ENCODE measurements around the gene GPHN. TPM values are rescaled to one million over a fixed set of nuclear protein-coding genes. Genes with fewer than 3 reads are reported as not detected.

GPHN gene
- total RNA-seq, 1 experiment from 2014 or later, result 4.1 TPM

- no peak overlapping the region for H3K4me3 ChIP-seq (ENCODE audit: low read length)
- H3K27me3 ChIP-seq (ENCODE audit: low read length), result no peaks in the 10 kb centered on the region
- H3K4me2 ChIP-seq (ENCODE audit: low read depth, low read length, poor library complexity, severe bottlenecking), result no peak overlapping the region
Observed at GRCh38 chr14:66735853-66736252, 227.9 kb downstream of the GPHN start.

DNA sequence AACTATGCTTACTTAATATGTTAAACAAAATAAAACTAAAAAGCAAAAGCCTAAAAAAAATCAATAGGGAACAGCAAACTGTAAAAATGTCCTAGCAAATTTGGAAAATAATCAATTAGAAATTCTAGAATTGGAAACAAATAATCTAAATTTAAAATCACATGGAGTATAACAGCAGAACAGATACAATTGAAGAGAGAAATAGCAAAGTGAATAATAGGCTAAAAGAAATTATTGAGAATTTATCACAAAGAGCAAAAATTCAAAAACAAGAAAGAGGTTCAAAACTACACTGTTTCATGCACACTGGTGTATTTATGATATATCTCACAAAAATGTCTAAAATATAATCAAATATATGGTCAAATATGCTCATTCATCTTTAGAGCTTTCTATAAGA is 231.9 kb downstream of the GPHN start:
- no peaks in the 10 kb centered on the region; the same call in 1 of the 2 replicates for H3K9me2 ChIP-seq (replicated peaks; ENCODE audit: insufficient read depth, low read length)
- H3K27me3 ChIP-seq (ENCODE audit: low read length), result no peaks in the 10 kb centered on the region

More at GRCh38 chr14:66735853-66736252, 227.9 kb downstream of the GPHN start:
- peaks cover 12% of the 10 kb centered on the region for H3K9me3 ChIP-seq (ENCODE audit: low read length)
- H3K9ac ChIP-seq (ENCODE audit: low read length), result no peak overlapping the region
- H4K20me1 ChIP-seq (ENCODE audit: insufficient read depth, low read depth, low read length), result no peaks in the 10 kb centered on the region
- H3K36me3 ChIP-seq (ENCODE audit: insufficient read depth, low read length), result no peaks in the 10 kb centered on the region
- no peak for DNase-seq
- H3K4me1 ChIP-seq (ENCODE audit: low read length), result no peaks in the 10 kb centered on the region
- H3K9me2 ChIP-seq (replicated peaks; ENCODE audit: insufficient read depth, low read length), result no peaks in the 10 kb centered on the region; the same call in 1 of the 2 replicates
- no peak overlapping the region for H2AFZ ChIP-seq (ENCODE audit: low read length)
- H3K79me2 ChIP-seq (ENCODE audit: low read length), result no peaks in the 10 kb centered on the region
- H3K27ac ChIP-seq (ENCODE audit: low read length), result no peak overlapping the region

GRCh38 chr14:66745078-66745477 is 237.1 kb downstream of the GPHN start:
- no peak overlapping the region for H3K27ac ChIP-seq (ENCODE audit: low read length)
- no peak overlapping the region for H3K4me2 ChIP-seq (ENCODE audit: low read depth, low read length, poor library complexity, severe bottlenecking)
- H3K4me3 ChIP-seq (ENCODE audit: low read length), result no peak overlapping the region
- no peaks in the 10 kb centered on the region for H4K20me1 ChIP-seq (ENCODE audit: insufficient read depth, low read depth, low read length)
- no peaks in the 10 kb centered on the region; the same call in 1 of the 2 replicates for H3K9me2 ChIP-seq (replicated peaks; ENCODE audit: insufficient read depth, low read length)
- no peaks in the 10 kb centered on the region for H3K9me3 ChIP-seq (ENCODE audit: low read length)
- no peak for DNase-seq
- H3K27me3 ChIP-seq (ENCODE audit: low read length), result peaks cover under 1% of the 10 kb centered on the region; the same call in 1 of the 2 replicates
- H2AFZ ChIP-seq (ENCODE audit: low read length), result no peak overlapping the region
- H3K79me2 ChIP-seq (ENCODE audit: low read length), result no peaks in the 10 kb centered on the region
- H3K4me1 ChIP-seq (ENCODE audit: low read length), result no peaks in the 10 kb centered on the region
- no peak overlapping the region for H3K9ac ChIP-seq (ENCODE audit: low read length)
- H3K36me3 ChIP-seq (ENCODE audit: insufficient read depth, low read length), result no peaks in the 10 kb centered on the region

More for the DNA sequence above, 231.9 kb downstream of the GPHN start:
- Histone ChIP-seq H4K20me1 (ENCODE audit: insufficient read depth, low read depth, low read length) (no peaks in the 10 kb centered on the region), H3K4me3 (ENCODE audit: low read length) (no peak overlapping the region), H3K9me3 (ENCODE audit: low read length) (peaks cover 4% of the 10 kb centered on the region; the same call in 1 of the 2 replicates), H2AFZ (ENCODE audit: low read length) (no peak overlapping the region), H3K4me2 (ENCODE audit: low read depth, low read length, poor library complexity, severe bottlenecking) (no peak overlapping the region), H3K9ac (ENCODE audit: low read length) (no peak overlapping the region), H3K27ac (ENCODE audit: low read length) (no peak overlapping the region), H3K4me1 (ENCODE audit: low read length) (no peaks in the 10 kb centered on the region), H3K79me2 (ENCODE audit: low read length) (no peaks in the 10 kb centered on the region), H3K36me3 (ENCODE audit: insufficient read depth, low read length) (no peaks in the 10 kb centered on the region)
- no peak for DNase-seq

DNA sequence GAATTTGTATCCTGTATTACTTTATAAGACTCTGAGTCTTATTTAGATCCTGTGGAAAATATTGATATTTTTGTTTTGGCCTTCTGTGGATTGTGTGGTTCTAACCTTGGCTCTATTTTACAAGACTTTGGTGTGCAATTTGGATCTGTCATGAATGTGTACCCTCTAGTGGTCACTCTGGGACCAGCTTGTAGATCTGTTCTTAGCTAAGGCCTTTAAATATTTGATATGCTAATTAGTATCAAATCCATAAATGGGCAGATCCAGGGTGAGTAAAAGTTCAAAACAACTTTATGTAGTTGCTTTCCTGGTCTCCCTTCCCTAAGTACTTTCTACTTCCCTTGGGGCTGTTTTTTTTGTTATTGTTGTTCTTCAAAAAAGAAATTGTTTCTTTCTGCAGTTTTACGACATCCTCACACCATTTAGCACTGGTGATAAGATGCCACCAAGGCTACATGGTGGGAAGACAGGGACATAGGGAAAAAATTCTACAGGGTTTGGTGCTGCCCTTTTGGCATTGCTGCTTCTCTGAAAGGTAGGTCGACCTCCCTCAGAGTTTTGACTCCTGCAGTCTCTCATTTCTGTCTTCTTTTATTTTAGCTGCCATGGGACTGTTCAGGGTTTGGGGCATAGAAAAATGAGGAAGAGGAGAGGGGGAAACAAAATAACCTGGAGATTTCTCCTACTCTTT is 238.5 kb downstream of the GPHN start:
- H3K36me3 ChIP-seq (ENCODE audit: insufficient read depth, low read length), result no peaks in the 10 kb centered on the region
- H3K79me2 ChIP-seq (ENCODE audit: low read length), result no peaks in the 10 kb centered on the region
- H3K4me1 ChIP-seq (ENCODE audit: low read length), result no peaks in the 10 kb centered on the region
- no peak overlapping the region for H2AFZ ChIP-seq (ENCODE audit: low read length)
- no peak overlapping the region for H3K27ac ChIP-seq (ENCODE audit: low read length)
- peaks cover 3% of the 10 kb centered on the region; the same call in 1 of the 2 replicates for H3K27me3 ChIP-seq (ENCODE audit: low read length)
- no peak overlapping the region for H3K4me3 ChIP-seq (ENCODE audit: low read length)
- no peak overlapping the region for H3K4me2 ChIP-seq (ENCODE audit: low read depth, low read length, poor library complexity, severe bottlenecking)
- no peaks in the 10 kb centered on the region for H3K9me3 ChIP-seq (ENCODE audit: low read length)
- peak; percentile 61 for DNase-seq
- no peak overlapping the region for H3K9ac ChIP-seq (ENCODE audit: low read length)
- H3K9me2 ChIP-seq (replicated peaks; ENCODE audit: insufficient read depth, low read length), result no peaks in the 10 kb centered on the region; the same call in 1 of the 2 replicates
- H4K20me1 ChIP-seq (ENCODE audit: insufficient read depth, low read depth, low read length), result no peaks in the 10 kb centered on the region

- H2AFZ ChIP-seq (ENCODE audit: low read length), result no peak overlapping the region
- no peaks in the 10 kb centered on the region for H3K9me3 ChIP-seq (ENCODE audit: low read length)
- H3K27ac ChIP-seq (ENCODE audit: low read length), result no peak overlapping the region
- no peaks in the 10 kb centered on the region; the same call in 1 of the 2 replicates for H4K20me1 ChIP-seq (ENCODE audit: insufficient read depth, low read depth, low read length)
- H3K4me2 ChIP-seq (ENCODE audit: low read depth, low read length, poor library complexity, severe bottlenecking), result no peak overlapping the region
- H3K9ac ChIP-seq (ENCODE audit: low read length), result no peak overlapping the region
- peaks cover 3% of the 10 kb centered on the region; the same call in 1 of the 2 replicates for H3K27me3 ChIP-seq (ENCODE audit: low read length)
- no peaks in the 10 kb centered on the region for H3K4me1 ChIP-seq (ENCODE audit: low read length)
- H3K9me2 ChIP-seq (replicated peaks; ENCODE audit: insufficient read depth, low read length), result no peaks in the 10 kb centered on the region; the same call in 1 of the 2 replicates
- no peaks in the 10 kb centered on the region for H3K79me2 ChIP-seq (ENCODE audit: low read length)
- no peak for DNase-seq
- no peak overlapping the region for H3K4me3 ChIP-seq (ENCODE audit: low read length)
- no peaks in the 10 kb centered on the region for H3K36me3 ChIP-seq (ENCODE audit: insufficient read depth, low read length)
Observed at GRCh38 chr14:66752109-66752508, 244.2 kb downstream of the GPHN start.

DNA sequence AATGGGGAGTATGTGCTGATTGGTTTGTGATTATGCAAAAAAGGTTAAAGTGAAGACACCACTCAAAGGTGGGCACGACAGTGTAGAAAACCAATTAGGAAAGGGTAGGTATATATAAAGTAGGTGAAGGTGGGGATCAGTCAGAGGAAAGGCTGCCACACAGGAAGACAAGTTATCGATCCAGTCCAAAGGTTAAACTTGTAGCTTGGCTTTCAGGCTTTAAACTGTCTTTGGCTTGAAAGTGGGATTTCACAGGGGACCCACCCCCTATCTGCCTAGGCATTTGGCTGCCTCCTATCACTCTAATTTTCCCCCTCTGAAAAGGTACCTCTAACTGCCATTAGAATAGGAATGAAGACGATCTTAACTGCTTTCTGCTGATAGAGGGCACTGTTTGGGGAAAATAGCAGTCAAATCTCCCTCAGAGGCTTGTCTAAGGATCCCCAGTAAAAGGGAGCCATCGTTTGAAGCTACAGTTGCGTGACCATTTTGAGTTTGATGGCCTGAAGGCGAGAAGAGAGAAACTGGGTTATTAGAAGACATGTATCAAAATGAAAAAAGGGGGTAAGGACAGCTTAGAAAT is 250.2 kb downstream of the GPHN start:
- DNase-seq, result peak; percentile 54
- no peak overlapping the region for H3K27ac ChIP-seq (ENCODE audit: low read length)
- H3K4me1 ChIP-seq (ENCODE audit: low read length), result no peaks in the 10 kb centered on the region
- H3K9ac ChIP-seq (ENCODE audit: low read length), result no peak overlapping the region
- H3K4me2 ChIP-seq (ENCODE audit: low read depth, low read length, poor library complexity, severe bottlenecking), result no peak overlapping the region
- no peak overlapping the region for H3K4me3 ChIP-seq (ENCODE audit: low read length)
- no peak overlapping the region for H2AFZ ChIP-seq (ENCODE audit: low read length)
- H3K36me3 ChIP-seq (ENCODE audit: insufficient read depth, low read length), result no peaks in the 10 kb centered on the region
- H4K20me1 ChIP-seq (ENCODE audit: insufficient read depth, low read depth, low read length), result no peaks in the 10 kb centered on the region; the same call in 1 of the 2 replicates
- H3K9me2 ChIP-seq (replicated peaks; ENCODE audit: insufficient read depth, low read length), result no peaks in the 10 kb centered on the region
- H3K79me2 ChIP-seq (ENCODE audit: low read length), result no peaks in the 10 kb centered on the region
- H3K27me3 ChIP-seq (ENCODE audit: low read length), result 0 out of 2 replicates have a peak, but pooled peaks cover 2% of the 10 kb centered on the region
- no peaks in the 10 kb centered on the region for H3K9me3 ChIP-seq (ENCODE audit: low read length)

- H3K9me3 ChIP-seq (ENCODE audit: low read length), result no peaks in the 10 kb centered on the region
- H4K20me1 ChIP-seq (ENCODE audit: insufficient read depth, low read depth, low read length), result no peaks in the 10 kb centered on the region
- H3K4me2 ChIP-seq (ENCODE audit: low read depth, low read length, poor library complexity, severe bottlenecking), result no peak overlapping the region
- H3K27ac ChIP-seq (ENCODE audit: low read length), result no peak overlapping the region
- H3K4me1 ChIP-seq (ENCODE audit: low read length), result no peaks in the 10 kb centered on the region
- no peaks in the 10 kb centered on the region for H3K9me2 ChIP-seq (replicated peaks; ENCODE audit: insufficient read depth, low read length)
- no peak overlapping the region for H3K9ac ChIP-seq (ENCODE audit: low read length)
- no peaks in the 10 kb centered on the region for H3K36me3 ChIP-seq (ENCODE audit: insufficient read depth, low read length)
- H3K27me3 ChIP-seq (ENCODE audit: low read length), result no peaks in the 10 kb centered on the region
- H3K79me2 ChIP-seq (ENCODE audit: low read length), result no peaks in the 10 kb centered on the region
- DNase-seq, result no peak
- no peak overlapping the region for H2AFZ ChIP-seq (ENCODE audit: low read length)
- no peak overlapping the region for H3K4me3 ChIP-seq (ENCODE audit: low read length)
Observed at GRCh38 chr14:66772146-66772545, 264.2 kb downstream of the GPHN start.

GRCh38 chr14:66782853-66783252 is 274.9 kb downstream of the GPHN start:
- Histone ChIP-seq H3K9me2 (replicated peaks; ENCODE audit: insufficient read depth, low read length) (no peaks in the 10 kb centered on the region), H3K9ac (ENCODE audit: low read length) (no peak overlapping the region), H3K79me2 (ENCODE audit: low read length) (no peaks in the 10 kb centered on the region), H3K9me3 (ENCODE audit: low read length) (no peaks in the 10 kb centered on the region), H2AFZ (ENCODE audit: low read length) (no peak overlapping the region), H3K27me3 (ENCODE audit: low read length) (no peaks in the 10 kb centered on the region), H3K27ac (ENCODE audit: low read length) (no peak overlapping the region), H3K4me3 (ENCODE audit: low read length) (no peak overlapping the region), H3K4me2 (ENCODE audit: low read depth, low read length, poor library complexity, severe bottlenecking) (no peak overlapping the region), H3K36me3 (ENCODE audit: insufficient read depth, low read length) (no peaks in the 10 kb centered on the region), H3K4me1 (ENCODE audit: low read length) (no peaks in the 10 kb centered on the region), H4K20me1 (ENCODE audit: insufficient read depth, low read depth, low read length) (no peaks in the 10 kb centered on the region)
- DNase-seq, result no peak
